Activated T-helper 2 cell treated with anti-CD3 and anti-CD28 coated beads, Interferon-gamma antibody, Interleukin-2, Interleukin-4, amounts not matched to agents 10 μg/mL and 5 μg/mL and 100 μg/mL, durations not matched to agents 14 hours and 24 hours and 36 hours (primary cell): ENCODE measurements around the gene MYH13. TPM values are rescaled to one million over a fixed set of nuclear protein-coding genes. Genes with fewer than 3 reads are reported as not detected.

Experiments
- DNase-seq: peaks from one replicate; pipeline ENCODE4 v3.0.0; 2021; ENCODE audit warnings: low spot score
- H3K27ac Mint-ChIP-seq: one replicate; pipeline ENCODE4 v1.8.0; 2021; ENCODE audit warnings: mixed read lengths
- H3K27me3 Mint-ChIP-seq: one replicate; pipeline ENCODE4 v1.8.0; 2021; ENCODE audit warnings: low read depth, mixed read lengths
- H3K36me3 Mint-ChIP-seq: one replicate; pipeline ENCODE4 v1.8.0; 2021; ENCODE audit warnings: low read depth, mixed read lengths
- H3K4me1 Mint-ChIP-seq: one replicate; pipeline ENCODE4 v1.8.0; 2021; ENCODE audit warnings: low read depth, mixed read lengths
- H3K4me3 Mint-ChIP-seq: one replicate; pipeline ENCODE4 v1.8.0; 2021; ENCODE audit warnings: low read depth, mild to moderate bottlenecking, moderate library complexity, mixed read lengths
- H3K9me3 Mint-ChIP-seq: one replicate; pipeline ENCODE4 v1.8.0; 2021; ENCODE audit warnings: mixed read lengths
- intact Hi-C: fragments of 100-400 bp; cut with micrococcal nuclease; formaldehyde crosslinking; loops from one replicate; pipeline ENCODE4 v1.15.1; 2023
- total RNA-seq: library from RNA; stranded (reverse); gene quantifications from 2 replicates; pipeline ENCODE4 v1.2.3, GENCODE V29; 2022

MYH13 gene
- total RNA-seq, 1 donor from 2014 or later, result not detected

DNA sequence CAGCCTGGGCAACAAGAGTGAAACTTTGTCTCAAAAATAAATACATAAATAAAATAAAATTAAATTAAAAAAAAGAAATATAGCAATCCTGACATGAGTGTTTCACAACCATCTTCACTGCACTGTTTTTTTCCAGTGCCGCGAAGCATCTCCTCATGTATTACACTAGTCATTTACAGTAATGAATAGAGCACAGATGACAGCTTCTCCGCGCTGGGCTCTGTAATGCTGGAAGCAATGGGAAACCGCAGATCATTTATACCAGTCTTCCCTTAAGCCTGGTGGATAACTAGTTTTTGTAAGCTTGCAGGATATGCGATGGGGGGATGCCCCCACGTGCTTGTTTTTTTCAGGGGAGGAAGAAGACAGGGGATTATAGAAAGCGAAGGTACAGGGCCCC lies 86.9 kb downstream of the MYH13 start:
- no peak overlapping the region for H3K4me3 Mint-ChIP-seq
- H3K27me3 Mint-ChIP-seq, result peaks cover 10% of the 10 kb centered on the region

DNA sequence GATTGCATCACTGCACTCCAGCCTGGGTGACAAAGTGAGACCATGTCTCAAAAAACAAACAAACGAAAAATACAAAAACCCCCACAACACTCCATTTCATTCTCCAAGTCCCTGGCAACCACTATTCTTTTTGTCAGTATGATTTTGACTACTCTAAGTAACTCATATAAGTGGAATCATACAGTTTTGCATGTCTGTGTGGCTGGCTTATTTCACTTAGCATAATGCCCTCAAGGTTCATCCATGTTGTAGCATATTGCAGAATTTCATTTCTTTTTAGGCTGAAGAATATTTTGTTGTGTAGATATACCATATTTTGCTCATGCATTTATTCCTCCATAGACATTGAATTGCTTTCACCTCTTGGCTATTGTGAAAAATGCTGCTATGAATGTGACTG lies 92.7 kb downstream of the MYH13 start:
- Mint-ChIP-seq H3K36me3 (no peaks in the 10 kb centered on the region), H3K4me1 (no peaks in the 10 kb centered on the region), H3K4me3 (no peak overlapping the region), H3K9me3 (no peaks in the 10 kb centered on the region), H3K27me3 (no peaks in the 10 kb centered on the region), H3K27ac (no peak overlapping the region)
- no peak for DNase-seq
- intact Hi-C loops, result no loop called here

More for the DNA sequence above, 86.9 kb downstream of the MYH13 start:
- no peak for DNase-seq
- H3K9me3 Mint-ChIP-seq, result no peaks in the 10 kb centered on the region
- H3K4me1 Mint-ChIP-seq, result no peaks in the 10 kb centered on the region
- no peaks in the 10 kb centered on the region for H3K36me3 Mint-ChIP-seq
- intact Hi-C loops, result no loop called here
- H3K27ac Mint-ChIP-seq, result no peak overlapping the region

DNA sequence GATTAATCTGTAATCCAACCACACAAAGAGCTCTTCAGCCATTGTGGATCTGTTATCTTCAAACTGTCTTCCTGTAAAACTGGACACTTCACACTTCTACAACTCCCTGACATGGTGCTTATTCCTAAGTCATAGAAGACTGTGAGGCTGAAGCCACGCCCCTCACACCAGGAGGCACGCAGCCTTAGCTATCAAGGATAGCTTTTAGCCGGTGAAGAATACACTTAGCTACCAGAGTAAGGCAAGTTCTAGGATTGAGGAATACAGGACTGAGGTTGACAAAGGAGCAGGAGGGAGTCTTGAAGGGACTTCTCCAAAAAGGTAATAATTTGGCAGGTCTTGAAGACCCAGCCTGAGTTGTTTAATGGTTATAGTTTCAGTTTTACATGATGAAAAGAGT lies 94.6 kb downstream of the MYH13 start:
- Mint-ChIP-seq H3K4me1 (no peaks in the 10 kb centered on the region), H3K27me3 (no peaks in the 10 kb centered on the region), H3K4me3 (no peak overlapping the region), H3K9me3 (no peaks in the 10 kb centered on the region), H3K36me3 (no peaks in the 10 kb centered on the region), H3K27ac (no peak overlapping the region)
- intact Hi-C loops, result no loop called here
- no peak for DNase-seq

DNA sequence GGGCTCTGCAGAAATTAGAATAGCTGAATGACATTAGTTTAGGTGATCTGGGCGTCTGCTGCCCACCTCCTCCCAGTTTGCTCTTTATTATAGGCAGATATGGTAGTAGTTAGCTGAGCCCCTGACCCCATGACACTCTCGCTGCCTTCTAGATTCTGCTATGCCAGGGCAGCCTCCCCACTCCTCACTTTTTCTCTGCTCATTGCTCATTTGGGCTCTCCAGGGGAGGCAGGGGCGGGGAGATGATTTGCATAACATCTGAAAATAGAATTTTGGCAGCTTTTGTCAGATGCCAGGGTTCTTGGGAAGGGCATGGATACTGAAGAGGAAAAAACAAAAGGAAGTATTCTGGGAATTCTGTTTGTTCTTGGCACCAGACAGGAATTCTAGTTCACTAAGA lies 96.4 kb downstream of the MYH13 start:
- no peak overlapping the region for H3K27ac Mint-ChIP-seq
- no peak for DNase-seq
- H3K9me3 Mint-ChIP-seq, result no peaks in the 10 kb centered on the region
- H3K27me3 Mint-ChIP-seq, result no peaks in the 10 kb centered on the region
- H3K4me3 Mint-ChIP-seq, result no peak overlapping the region
- H3K4me1 Mint-ChIP-seq, result no peaks in the 10 kb centered on the region
- intact Hi-C loops, result no loop called here
- no peaks in the 10 kb centered on the region for H3K36me3 Mint-ChIP-seq

DNA sequence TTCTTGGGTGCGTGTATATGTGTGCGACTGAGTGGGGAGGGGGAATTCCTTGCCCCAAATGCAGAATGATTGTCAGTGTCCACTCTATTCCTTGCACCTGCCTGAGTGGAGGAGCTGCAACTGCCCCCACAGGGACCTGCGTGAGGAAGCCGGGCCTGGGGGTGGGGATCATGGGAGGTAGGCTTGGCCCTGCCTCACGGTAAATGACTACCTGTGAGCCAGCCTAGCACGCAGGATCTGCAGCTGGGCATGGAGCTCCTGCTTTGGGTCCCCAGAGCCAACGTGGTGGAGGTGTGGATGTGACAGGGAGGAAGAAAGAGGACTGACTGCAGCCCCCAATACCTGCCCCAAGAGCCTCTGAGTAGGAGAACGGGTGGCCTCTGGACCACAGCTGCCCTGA lies 97.4 kb downstream of the MYH13 start:
- H3K36me3 Mint-ChIP-seq, result no peaks in the 10 kb centered on the region
- H3K4me3 Mint-ChIP-seq, result no peak overlapping the region
- no peaks in the 10 kb centered on the region for H3K4me1 Mint-ChIP-seq
- DNase-seq, result no peak
- intact Hi-C loops, result no loop called here
- H3K27me3 Mint-ChIP-seq, result no peaks in the 10 kb centered on the region
- H3K27ac Mint-ChIP-seq, result no peak overlapping the region
- no peaks in the 10 kb centered on the region for H3K9me3 Mint-ChIP-seq

DNA sequence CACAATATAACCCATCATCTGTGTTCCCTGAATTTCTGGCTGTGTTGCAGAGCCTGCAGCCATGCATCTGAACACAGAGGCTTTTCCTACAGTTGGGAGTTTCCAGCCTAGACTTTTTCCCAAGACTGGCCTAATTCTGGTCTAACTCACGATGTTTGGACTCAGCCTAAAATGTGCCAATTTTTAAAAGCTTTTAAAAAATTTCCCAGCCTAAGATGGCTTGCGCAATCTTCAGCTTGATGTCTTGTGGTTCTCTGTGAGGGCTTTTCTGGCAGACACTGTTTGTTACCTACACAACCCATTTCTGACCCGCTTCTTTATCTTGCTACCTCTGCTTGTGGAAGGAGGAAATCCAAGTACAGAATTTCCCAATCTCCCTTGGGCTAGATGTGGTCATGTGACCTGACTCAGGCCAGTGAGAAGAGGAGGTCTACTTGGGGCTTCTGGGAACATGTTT lies 101.7 kb downstream of the MYH13 start:
- no peaks in the 10 kb centered on the region for H3K9me3 Mint-ChIP-seq
- intact Hi-C loops, result no loop called here
- no peak overlapping the region for H3K4me3 Mint-ChIP-seq
- no peak for DNase-seq
- H3K4me1 Mint-ChIP-seq, result no peaks in the 10 kb centered on the region
- H3K27me3 Mint-ChIP-seq, result no peaks in the 10 kb centered on the region
- H3K27ac Mint-ChIP-seq, result no peak overlapping the region
- H3K36me3 Mint-ChIP-seq, result no peaks in the 10 kb centered on the region

DNA sequence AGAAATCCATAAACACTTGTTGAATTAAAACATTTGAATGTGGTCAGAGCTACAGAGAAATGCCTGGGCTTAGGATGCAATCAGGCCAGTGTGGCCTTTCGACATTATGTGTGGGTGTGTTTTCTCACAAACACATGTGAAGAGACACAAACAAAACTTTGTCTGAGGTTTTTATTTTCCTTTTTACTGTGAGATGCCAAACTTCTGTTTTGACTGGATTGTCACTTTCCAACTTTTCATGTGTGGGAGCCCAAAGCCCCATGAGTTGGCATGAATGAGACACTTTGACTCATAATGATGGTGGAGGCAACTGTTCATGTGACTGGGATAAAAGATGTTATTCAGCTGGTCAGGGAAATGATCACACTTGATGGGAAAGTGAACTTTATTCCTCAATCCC lies 102.5 kb downstream of the MYH13 start:
- Mint-ChIP-seq H3K36me3 (no peaks in the 10 kb centered on the region), H3K4me1 (no peaks in the 10 kb centered on the region), H3K9me3 (no peaks in the 10 kb centered on the region), H3K27ac (no peak overlapping the region), H3K27me3 (no peaks in the 10 kb centered on the region), H3K4me3 (no peak overlapping the region)
- intact Hi-C loops, result no loop called here
- DNase-seq, result no peak

DNA sequence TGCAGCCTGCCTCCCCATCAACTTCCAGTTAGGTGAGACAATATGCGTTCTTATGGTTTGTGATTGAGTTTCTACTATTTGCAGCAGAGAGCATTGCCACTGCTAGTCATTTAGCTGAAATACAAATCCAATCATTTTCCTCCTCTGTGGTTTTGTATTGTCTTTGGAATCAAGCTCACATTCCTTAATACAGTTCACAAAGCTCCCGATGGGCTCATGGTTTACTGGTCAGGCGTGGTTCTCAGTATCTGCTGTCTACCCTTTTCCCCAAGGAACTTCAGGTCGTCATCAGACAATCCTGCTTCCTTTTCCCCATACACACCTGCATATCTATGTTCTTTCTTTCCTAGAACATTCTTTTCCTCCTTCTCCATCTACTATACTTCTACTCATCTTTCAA lies 104.8 kb downstream of the MYH13 start:
- Mint-ChIP-seq H3K36me3 (no peaks in the 10 kb centered on the region), H3K27me3 (no peaks in the 10 kb centered on the region), H3K27ac (no peak overlapping the region), H3K4me3 (no peak overlapping the region), H3K4me1 (no peaks in the 10 kb centered on the region), H3K9me3 (no peaks in the 10 kb centered on the region)
- DNase-seq, result no peak
- intact Hi-C loops, result no loop called here

DNA sequence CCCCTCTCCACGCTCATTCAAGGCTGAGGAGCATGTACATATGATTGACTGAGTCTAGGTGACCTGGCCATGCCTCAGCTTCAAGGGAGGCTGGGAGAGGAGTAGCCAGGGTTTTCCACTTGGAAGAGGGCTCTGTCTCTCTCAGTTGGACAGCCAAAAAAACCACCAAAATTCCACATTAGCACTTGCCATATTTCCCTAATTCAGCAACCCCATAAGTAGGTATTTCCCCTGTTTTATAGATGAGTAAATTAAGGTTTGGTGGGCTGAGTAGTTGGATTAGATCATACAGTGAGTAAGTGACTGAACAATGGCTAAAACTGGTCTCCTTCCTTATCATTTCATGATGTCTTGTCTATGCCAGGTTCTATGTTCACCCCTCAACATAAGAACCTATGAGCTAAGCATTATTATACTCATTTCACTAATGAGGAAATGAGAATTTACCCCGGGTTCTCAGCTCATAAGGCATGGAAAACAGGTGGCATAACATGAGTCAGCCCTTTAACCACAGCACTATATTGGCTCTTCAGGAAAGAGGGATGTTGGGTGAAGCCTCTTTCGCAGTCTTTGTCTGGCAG lies 106.4 kb downstream of the MYH13 start:
- Mint-ChIP-seq H3K9me3 (no peaks in the 10 kb centered on the region), H3K4me3 (no peak overlapping the region), H3K27me3 (no peaks in the 10 kb centered on the region)

DNA sequence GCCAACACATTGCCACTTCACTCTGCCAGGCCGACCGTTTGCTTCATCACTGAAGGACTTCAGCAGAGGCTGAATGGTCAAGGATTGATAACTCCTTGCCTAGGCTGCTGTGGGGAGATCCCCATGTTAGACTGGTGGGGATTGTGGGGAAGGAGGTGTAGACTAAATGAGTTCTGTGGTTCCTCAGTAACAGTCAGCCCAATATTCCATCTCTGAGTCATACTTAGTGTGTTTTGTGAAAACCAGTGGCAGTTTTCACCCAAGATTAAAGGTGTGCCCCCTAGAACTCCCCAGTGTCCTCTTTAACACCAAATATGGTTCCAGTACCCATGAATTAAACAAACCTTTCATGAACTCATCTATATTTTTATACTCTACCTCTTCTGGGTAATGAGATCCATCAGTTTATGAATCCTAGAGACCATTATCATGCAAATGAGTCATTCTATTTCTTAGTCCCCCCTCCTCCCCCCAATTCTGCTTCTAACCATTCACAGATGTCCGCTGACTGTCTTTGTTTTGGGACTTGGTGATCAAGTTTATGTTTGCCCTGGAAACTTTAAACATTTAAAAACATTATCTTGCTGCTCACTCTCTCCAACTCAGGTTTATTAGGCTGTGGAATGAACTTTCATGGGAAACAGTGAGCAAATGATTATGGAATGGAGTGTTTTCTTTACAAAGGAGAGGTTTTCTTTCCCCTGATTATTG lies 107.6 kb downstream of the MYH13 start:
- Mint-ChIP-seq H3K4me1 (no peaks in the 10 kb centered on the region), H3K36me3 (no peaks in the 10 kb centered on the region), H3K27me3 (no peaks in the 10 kb centered on the region), H3K9me3 (no peaks in the 10 kb centered on the region), H3K4me3 (no peak overlapping the region), H3K27ac (no peak overlapping the region)
- intact Hi-C loops, result no loop called here
- no peak for DNase-seq

More for the DNA sequence above, 106.4 kb downstream of the MYH13 start:
- intact Hi-C loops, result no loop called here
- no peak overlapping the region for H3K27ac Mint-ChIP-seq
- H3K36me3 Mint-ChIP-seq, result no peaks in the 10 kb centered on the region
- H3K4me1 Mint-ChIP-seq, result no peaks in the 10 kb centered on the region
- no peak for DNase-seq

DNA sequence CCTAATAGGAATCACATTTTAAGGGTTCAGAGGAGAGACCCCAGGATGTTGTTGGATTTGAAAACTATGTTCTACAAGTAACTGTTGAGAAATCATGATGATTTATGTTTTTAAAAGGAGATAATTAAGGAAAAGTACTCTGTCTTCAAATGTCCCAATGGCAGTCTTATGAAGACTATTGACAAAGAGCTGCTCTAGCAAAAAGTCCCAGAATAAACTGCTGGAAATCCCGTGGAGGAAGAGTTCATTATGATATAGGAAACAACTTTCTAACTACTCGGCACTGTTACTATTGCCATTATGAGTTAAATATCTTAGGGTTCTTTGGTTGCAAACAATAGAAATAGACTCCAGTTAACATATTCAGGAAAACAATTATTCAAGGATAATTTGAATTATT lies 108.8 kb downstream of the MYH13 start:
- no peaks in the 10 kb centered on the region for H3K27me3 Mint-ChIP-seq
- H3K4me3 Mint-ChIP-seq, result no peak overlapping the region
- no peak overlapping the region for H3K27ac Mint-ChIP-seq
- intact Hi-C loops, result no loop called here
- no peaks in the 10 kb centered on the region for H3K4me1 Mint-ChIP-seq
- H3K36me3 Mint-ChIP-seq, result no peaks in the 10 kb centered on the region
- no peaks in the 10 kb centered on the region for H3K9me3 Mint-ChIP-seq
- DNase-seq, result no peak

DNA sequence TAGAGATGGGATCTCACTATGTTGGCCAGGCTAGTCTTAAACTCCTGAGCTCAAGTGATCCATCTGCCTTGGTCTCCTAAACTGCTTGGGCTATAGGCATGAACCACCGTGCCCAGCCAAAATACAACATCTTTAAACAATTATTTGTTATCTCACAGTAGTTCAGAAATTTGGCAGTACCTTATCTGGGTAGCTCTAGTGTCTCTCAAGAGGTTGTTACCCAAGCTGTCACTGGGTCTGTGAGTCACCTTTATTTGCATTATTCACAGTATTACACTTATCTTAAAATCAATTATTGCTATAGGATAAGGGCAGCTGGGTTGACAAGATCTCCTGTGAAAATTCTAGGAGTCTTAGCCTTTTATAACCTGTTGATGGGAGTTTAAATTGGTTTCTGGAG lies 110.4 kb downstream of the MYH13 start:
- intact Hi-C loops, result no loop called here
- H3K9me3 Mint-ChIP-seq, result no peaks in the 10 kb centered on the region
- H3K27ac Mint-ChIP-seq, result no peak overlapping the region
- H3K36me3 Mint-ChIP-seq, result no peaks in the 10 kb centered on the region
- no peak overlapping the region for H3K4me3 Mint-ChIP-seq
- DNase-seq, result no peak
- no peaks in the 10 kb centered on the region for H3K4me1 Mint-ChIP-seq
- no peaks in the 10 kb centered on the region for H3K27me3 Mint-ChIP-seq

DNA sequence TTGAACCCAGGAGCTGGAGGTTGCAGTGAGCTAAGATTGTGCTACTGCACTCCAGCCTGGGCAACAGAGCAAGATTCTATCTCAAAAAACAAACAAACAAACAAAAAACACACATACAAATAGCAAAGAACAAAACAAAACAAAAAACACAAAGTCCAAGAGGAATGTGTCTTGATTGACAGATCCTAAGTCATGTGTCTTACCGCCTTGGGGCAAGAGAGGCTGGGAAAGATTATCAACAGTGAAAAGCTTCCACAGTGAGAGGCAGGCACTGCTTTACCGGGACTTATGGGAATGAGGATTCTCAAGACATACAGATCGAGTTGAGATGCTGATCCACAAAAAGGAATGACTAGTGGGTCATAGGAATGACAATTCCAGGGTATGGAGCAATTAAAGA lies 111.7 kb downstream of the MYH13 start:
- intact Hi-C loops, result no loop called here
- Mint-ChIP-seq H3K27me3 (no peaks in the 10 kb centered on the region), H3K27ac (no peak overlapping the region), H3K36me3 (no peaks in the 10 kb centered on the region), H3K4me1 (no peaks in the 10 kb centered on the region), H3K9me3 (no peaks in the 10 kb centered on the region), H3K4me3 (no peak overlapping the region)
- DNase-seq, result no peak
